ENCODE measurements around the gene WNK4.

WNK4 gene

DNA sequence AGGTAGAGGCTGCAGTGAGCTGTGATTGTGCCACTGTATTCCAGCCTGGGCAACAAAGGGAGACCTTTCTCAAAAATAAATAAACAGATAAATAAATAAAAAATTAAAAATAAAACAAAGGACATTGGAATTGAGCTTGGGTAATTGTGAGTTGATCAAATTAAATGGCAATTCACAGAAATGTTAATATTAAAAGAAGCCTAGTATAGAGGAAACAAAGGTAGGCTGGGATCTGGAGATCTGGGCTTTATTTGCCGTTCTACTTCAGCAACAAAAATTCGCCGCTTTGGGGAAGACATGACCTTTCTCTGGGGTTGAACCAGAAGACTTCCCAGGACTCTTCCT lies 7.5 kb upstream of the WNK4 start:
- no peak for DNase-seq (ENCODE audit: low read depth in 2 of 2)

- peak; percentile 56 for DNase-seq (ENCODE audit: low read depth in 2 of 2)
Measured at GRCh38 chr17:42773290-42774035, 6.9 kb upstream of the WNK4 start, which contains the start of gene VPS25. Gene VPS25 (plus strand): TSS chr17:42773449. CDS start chr17:42773476, 27 bp downstream.

DNA sequence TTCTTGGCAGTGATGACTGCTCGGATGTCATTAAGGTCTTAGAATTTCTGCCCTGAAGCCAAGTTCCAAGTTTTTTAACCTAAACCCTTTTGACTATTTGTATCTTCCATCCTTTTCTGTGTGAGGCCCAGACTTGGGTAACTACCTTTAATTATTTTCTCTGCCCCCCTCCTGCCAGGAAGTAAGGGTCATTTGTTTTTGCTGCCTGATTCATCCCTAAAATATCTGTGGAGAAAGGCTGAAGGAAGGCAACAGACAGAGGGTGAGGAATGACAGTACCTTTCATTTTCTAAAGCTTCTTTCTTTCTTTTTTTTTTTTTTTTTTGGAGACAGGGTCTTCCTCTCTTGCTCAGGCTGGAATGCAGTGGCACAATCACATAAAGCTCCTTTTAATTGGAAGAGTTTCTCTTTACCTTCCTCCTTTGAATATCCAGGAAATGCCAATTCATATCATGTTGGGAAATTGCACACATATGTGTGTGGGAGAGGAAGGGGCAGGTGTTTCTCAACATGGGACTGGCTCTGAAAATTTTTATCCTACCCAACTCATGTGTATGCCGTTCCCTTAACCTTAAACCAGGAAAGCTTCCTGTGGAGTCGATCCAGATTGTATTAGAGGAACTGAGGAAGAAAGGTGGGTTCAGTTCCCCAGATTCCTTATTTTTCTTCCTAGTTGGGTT lies 6.2 kb upstream of the WNK4 start:
- DNase-seq (ENCODE audit: low read depth in 2 of 2) = no peak

DNA sequence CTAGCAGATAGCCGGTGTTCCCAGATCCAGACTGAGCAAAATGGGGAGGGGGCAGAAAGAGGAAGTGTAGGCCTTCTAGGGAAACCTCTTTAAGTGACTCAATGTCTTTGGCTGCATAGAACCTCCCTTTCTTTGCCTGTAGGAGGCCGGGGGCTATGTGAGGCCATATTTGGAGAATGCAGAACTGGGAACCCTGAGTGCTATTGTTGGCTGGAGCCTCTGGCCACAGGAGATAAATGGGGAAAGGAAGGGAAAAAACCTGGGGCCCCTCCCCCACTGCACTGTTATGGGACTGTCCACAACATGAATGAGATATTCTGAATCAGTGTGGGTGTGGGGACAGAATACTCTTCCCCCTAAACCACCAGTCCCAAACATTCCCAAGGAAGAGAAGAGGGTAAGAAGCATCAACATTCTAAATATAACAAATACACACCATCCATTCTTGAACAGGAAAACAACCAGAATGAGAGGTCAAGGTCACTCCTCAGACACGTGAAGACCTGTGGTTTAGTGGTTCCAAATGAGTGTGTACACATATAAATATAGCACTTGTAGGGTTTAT lies 4.8 kb upstream of the WNK4 start:
- no peak for DNase-seq (ENCODE audit: low read depth in 2 of 2)

- DNase-seq (ENCODE audit: low read depth in 2 of 2) = no peak
Measured at GRCh38 chr17:42778570-42778969, 1.8 kb upstream of the WNK4 start.

DNA sequence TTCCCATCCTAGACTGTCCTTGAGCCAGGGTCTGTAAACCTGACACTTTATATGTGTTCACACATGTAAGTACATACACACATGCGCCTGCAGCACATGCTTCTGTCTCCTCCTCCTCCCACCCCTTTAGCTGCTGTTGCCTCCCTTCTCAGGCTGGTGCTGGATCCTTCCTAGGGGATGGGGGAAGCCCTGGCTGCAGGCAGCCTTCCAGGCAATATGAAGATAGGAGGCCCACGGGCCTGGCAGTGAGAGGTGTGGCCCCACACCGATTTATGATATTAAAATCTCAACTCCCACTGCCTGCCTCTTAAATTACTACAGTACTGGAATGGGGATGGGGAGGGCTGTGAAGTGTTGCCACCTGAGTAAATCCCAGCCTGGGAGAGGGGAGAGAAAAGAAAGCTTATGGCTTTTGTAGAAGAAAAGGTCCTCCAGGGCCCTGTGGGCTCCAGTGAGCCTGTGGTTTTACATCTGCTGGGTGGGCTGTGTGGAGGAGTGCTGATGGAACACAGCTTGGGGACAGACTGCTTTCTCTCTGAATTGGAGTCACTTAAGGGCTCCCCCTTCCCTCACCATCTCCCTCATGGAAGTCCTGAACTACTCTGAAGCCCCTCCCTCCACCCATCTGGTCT lies 990 bp upstream of the WNK4 start:
- no peak for DNase-seq (ENCODE audit: low read depth in 2 of 2)

DNA sequence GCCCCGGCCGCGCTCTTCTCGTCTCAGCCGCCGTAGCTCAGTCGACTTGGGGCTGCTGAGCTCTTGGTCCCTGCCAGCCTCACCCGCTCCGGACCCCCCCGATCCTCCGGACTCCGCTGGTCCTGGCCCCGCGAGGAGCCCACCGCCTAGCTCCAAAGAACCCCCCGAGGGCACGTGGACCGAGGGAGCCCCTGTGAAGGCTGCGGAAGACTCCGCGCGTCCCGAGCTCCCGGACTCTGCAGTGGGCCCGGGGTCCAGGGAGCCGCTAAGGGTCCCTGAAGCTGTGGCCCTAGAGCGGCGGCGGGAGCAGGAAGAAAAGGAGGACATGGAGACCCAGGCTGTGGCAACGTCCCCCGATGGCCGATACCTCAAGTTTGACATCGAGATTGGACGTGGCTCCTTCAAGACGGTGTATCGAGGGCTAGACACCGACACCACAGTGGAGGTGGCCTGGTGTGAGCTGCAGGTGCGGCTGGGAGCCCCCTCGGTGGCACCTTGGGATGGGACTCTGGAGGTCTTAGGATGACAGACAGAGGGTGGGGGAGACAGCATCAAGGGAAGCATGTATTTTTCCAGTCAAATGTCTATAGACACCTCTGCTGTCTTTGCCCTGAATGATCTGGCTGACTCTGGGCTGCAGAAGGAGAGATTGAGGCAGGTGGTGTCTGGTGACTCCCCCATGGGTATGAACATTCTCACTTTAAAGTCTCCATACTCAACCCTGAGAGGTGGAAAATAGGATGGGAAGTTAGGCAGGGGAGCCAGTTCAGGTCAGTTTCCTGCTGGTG lies 635 bp downstream of the WNK4 start:
- DNase-seq (ENCODE audit: low read depth in 2 of 2) = no peak

- DNase-seq (ENCODE audit: low read depth in 2 of 2) = no peak
Measured at GRCh38 chr17:42781639-42782165, 1.3 kb downstream of the WNK4 start.

DNA sequence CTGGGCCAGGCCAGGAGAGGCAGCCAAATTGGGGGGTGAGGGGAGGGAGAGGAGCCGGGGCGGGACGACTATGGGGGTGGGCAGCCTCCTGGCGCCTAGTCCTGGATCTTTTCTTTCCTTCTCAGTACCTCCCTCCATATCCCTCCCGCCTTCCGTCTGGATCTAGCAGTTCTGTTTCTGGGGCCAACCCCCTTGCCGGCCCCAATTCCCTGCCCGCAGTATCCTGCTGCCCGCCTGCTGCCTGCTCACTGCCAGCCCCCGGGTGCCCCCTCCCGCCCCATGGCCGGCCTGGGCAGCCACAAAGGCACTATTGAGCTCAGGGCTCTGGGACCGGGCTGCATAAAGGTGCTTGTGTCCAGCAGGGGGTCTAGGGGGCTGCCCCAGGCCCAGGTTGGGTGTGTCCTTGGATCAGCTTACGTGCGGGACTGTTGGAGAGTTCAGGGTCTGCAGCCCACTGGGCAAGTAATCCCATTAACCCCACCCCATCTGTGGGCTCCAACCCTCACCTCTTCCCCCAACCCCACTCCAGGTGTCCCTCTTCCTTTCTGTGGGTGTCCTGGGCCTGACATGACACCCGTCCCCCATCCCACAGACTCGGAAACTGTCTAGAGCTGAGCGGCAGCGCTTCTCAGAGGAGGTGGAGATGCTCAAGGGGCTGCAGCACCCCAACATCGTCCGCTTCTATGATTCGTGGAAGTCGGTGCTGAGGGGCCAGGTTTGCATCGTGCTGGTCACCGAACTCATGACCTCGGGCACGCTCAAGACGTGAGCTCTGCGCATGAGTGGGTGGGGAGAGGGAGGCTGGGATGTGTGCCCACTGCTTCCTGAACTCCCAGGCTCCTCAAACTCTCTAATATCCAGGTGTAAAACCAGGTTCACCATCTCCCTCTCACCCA lies 2.0 kb downstream of the WNK4 start:
- DNase-seq (ENCODE audit: low read depth in 2 of 2) = no peak

- DNase-seq (ENCODE audit: low read depth in 2 of 2) = no peak
Measured at GRCh38 chr17:42783062-42783790, 2.8 kb downstream of the WNK4 start.

GRCh38 chr17:42783791-42784138 lies 3.4 kb downstream of the WNK4 start:
- no peak for DNase-seq (ENCODE audit: low read depth in 2 of 2)

- no peak for DNase-seq (ENCODE audit: low read depth in 2 of 2)
Measured at GRCh38 chr17:42784409-42784808, 4.0 kb downstream of the WNK4 start.

GRCh38 chr17:42784811-42785592 lies 4.6 kb downstream of the WNK4 start:
- DNase-seq (ENCODE audit: low read depth in 2 of 2) = no peak

- no peak for DNase-seq (ENCODE audit: low read depth in 2 of 2)
Measured at GRCh38 chr17:42787266-42787665, 6.9 kb downstream of the WNK4 start.

- no peak for DNase-seq (ENCODE audit: low read depth in 2 of 2)
Measured at GRCh38 chr17:42791948-42792347, 11.5 kb downstream of the WNK4 start.

DNA sequence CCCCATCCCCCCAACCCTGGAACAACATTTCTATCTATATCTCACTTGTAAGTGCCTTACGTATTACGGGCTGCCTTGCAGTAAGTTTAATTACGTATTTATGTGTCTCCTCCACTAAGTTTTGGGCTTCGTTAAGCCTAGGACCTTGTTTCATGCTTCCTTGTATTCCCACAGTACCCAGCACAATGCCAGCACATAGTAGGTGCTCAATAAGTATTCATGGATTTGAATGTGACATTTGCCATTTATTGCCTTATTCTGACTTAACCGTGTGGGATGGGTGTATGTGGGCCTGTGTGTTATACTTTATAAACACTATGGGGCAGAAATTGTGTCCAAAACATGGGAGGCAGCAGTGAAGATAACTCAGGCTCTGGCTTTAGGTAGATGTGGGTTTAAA lies 12.1 kb downstream of the WNK4 start:
- DNase-seq (ENCODE audit: low read depth in 2 of 2) = no peak

GRCh38 chr17:42795061-42795460 lies 14.7 kb downstream of the WNK4 start:
- no peak for DNase-seq (ENCODE audit: low read depth in 2 of 2)

DNA sequence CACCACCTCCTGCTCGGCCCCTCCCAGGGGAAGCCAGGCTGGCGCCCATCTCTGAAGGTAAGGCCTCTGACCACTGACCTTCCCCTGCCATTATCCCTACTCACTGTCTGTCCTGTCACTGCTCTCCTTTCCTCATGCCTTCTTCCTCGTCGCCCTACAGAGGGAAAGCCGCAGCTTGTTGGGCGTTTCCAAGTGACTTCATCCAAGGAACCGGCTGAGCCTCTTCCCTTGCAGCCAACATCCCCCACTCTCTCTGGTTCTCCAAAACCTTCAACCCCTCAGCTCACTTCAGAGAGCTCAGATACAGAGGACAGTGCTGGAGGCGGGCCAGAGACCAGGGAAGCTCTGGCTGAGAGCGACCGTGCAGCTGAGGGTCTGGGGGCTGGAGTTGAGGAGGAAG lies 15.1 kb downstream of the WNK4 start:
- DNase-seq (ENCODE audit: low read depth in 2 of 2) = no peak

DNA sequence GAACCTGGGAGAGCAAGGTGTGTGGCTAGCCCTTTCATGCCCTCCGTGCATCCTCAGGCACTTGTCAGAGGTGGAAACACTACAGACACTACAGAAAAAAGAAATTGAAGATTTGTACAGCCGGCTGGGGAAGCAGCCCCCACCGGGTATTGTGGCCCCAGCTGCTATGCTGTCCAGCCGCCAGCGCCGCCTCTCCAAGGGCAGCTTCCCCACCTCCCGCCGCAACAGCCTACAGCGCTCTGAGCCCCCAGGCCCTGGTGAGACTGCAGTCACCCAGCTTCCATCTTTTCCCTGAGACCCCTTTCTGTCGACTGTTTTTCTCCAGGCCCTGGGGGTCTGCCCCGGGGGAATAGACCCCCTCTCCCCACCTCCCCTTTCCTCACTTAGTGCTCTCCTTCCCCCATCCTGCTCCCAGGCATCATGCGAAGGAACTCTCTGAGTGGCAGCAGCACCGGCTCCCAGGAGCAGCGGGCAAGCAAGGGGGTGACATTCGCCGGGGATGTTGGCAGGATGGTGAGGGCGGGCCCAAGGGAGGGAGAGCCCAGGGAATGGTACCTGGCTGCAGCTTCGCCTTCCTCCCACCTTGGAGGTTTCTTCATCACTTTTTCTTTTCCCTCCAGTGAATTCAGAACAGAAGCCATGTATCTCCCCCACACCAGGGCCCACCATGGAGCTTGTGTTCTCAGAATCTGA lies 15.8 kb downstream of the WNK4 start:
- DNase-seq (ENCODE audit: low read depth in 2 of 2) = no peak

Data from activated CD4-positive, alpha-beta T cell treated with anti-CD3 and anti-CD28 coated beads for 24 hours (primary cell).